OCI-LY7 (cell line): ENCODE measurements around the gene COL25A1.

Experiments
- CTCF ChIP-seq: fragments of 200-600 bp; sonication (generic); conservative IDR thresholded peaks from 2 replicates; pipeline ENCODE4 v1.5.1; 2014; ENCODE audit warnings: mild to moderate bottlenecking, antibody characterized with exemption, low read length, moderate library complexity, mixed read lengths
- EZH2phosphoT487 ChIP-seq: fragments of 200-600 bp; sonication (generic); IDR thresholded peaks from 2 replicates; pipeline ENCODE4 v1.6.1; 2018; ENCODE audit warnings: low read depth, borderline replicate concordance, mild to moderate bottlenecking, mixed run types, antibody characterized with exemption, low read length, moderate library complexity, mixed read lengths

DNA sequence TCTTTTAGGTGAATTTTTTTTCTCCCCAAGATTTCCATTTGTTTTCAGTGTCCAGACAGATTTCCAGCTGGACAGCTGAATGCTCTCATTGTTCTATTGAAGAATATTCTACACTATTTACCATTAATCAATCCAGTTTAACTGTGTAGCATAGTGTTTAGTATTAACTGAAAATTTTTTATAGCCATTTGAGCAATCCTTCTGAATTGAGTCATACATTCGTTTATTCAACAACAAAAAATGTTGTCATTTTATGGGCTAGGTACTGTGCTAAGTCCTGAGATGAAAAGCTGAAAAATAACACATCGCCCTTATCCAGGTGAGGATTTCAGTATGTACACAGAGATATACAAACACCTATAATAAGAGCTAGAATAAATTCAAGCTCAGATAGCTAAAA lies 223.3 kb downstream of the COL25A1 start:
- TF ChIP-seq CTCF, result no peak
- TF ChIP-seq EZH2phosphoT487, result no peak
